ENCODE data around the gene INSYN2A.

DNA sequence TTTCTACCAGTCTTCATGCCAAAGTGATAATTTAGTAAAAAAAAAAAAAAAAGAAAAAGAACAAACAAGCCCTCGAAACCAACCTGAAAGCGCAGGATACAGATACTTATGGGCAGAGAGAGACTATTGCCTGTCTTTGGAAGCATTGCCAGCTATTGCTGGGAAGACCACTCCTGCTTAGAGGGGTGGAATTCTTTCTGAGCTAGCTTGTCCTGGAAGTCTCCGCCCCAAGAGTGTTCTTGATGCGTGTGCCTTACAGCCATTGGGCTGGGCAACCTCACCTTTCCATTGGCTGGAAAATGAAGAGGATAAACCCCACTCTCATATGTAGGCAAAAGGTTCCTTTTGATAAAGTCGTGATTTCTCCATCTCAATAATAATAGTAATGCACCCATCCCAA is 19.9 kb upstream of the INSYN2A start:
- TF ChIP-seq, protein P1, sequence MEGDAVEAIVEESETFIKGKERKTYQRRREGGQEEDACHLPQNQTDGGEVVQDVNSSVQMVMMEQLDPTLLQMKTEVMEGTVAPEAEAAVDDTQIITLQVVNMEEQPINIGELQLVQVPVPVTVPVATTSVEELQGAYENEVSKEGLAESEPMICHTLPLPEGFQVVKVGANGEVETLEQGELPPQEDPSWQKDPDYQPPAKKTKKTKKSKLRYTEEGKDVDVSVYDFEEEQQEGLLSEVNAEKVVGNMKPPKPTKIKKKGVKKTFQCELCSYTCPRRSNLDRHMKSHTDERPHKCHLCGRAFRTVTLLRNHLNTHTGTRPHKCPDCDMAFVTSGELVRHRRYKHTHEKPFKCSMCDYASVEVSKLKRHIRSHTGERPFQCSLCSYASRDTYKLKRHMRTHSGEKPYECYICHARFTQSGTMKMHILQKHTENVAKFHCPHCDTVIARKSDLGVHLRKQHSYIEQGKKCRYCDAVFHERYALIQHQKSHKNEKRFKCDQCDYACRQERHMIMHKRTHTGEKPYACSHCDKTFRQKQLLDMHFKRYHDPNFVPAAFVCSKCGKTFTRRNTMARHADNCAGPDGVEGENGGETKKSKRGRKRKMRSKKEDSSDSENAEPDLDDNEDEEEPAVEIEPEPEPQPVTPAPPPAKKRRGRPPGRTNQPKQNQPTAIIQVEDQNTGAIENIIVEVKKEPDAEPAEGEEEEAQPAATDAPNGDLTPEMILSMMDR (IDR thresholded peaks at IDR 0.05) = no peak
- TF ChIP-seq POLR2AphosphoS5 (IDR thresholded peaks at IDR 0.05) (no peak), POLR2A (IDR thresholded peaks at IDR 0.05) (no peak)
